Activated T-helper 2 cell treated with anti-CD3 and anti-CD28 coated beads, Interferon-gamma antibody, Interleukin-2, Interleukin-4, amounts not matched to agents 10 μg/mL and 5 μg/mL and 100 μg/mL, durations not matched to agents 14 hours and 24 hours and 36 hours (primary cell): ENCODE results near the gene MADD. TPM values are rescaled to one million over a fixed set of nuclear protein-coding genes. Genes with fewer than 3 reads are reported as not detected.

Experiments used
- DNase-seq: peaks from one replicate; pipeline ENCODE4 v3.0.0; 2021; ENCODE audit warnings: low spot score
- H3K27ac Mint-ChIP-seq: one replicate; pipeline ENCODE4 v1.8.0; 2021; ENCODE audit warnings: mixed read lengths
- H3K27me3 Mint-ChIP-seq: one replicate; pipeline ENCODE4 v1.8.0; 2021; ENCODE audit warnings: low read depth, mixed read lengths
- H3K36me3 Mint-ChIP-seq: one replicate; pipeline ENCODE4 v1.8.0; 2021; ENCODE audit warnings: low read depth, mixed read lengths
- H3K4me1 Mint-ChIP-seq: one replicate; pipeline ENCODE4 v1.8.0; 2021; ENCODE audit warnings: low read depth, mixed read lengths
- H3K4me3 Mint-ChIP-seq: one replicate; pipeline ENCODE4 v1.8.0; 2021; ENCODE audit warnings: low read depth, mild to moderate bottlenecking, moderate library complexity, mixed read lengths
- H3K9me3 Mint-ChIP-seq: one replicate; pipeline ENCODE4 v1.8.0; 2021; ENCODE audit warnings: mixed read lengths
- intact Hi-C: fragments of 100-400 bp; cut with micrococcal nuclease; formaldehyde crosslinking; loops from one replicate; pipeline ENCODE4 v1.15.1; 2023
- total RNA-seq: library from RNA; stranded (reverse); gene quantifications from 2 replicates; pipeline ENCODE4 v1.2.3, GENCODE V29; 2022

The MADD gene
- total RNA-seq, result 83.2 and 89.4 TPM in 2 replicates

- H3K9me3 Mint-ChIP-seq, result no peaks in the 10 kb centered on the region
- H3K4me1 Mint-ChIP-seq, result peaks cover 48% of the 10 kb centered on the region
- DNase-seq, result peak; percentile 86
- peaks cover 30% of the 10 kb centered on the region for H3K36me3 Mint-ChIP-seq
- H3K27me3 Mint-ChIP-seq, result no peaks in the 10 kb centered on the region
- intact Hi-C loops, result loop anchor here (1.0 to 10.0 kb wide), 8 partner anchors 22 to 737 kb away; partner anchors contain the start of genes ACP2, ARHGAP1, DDB2 and FNBP4
- peak within 1 kb of the TSS; percentile 97 for H3K27ac Mint-ChIP-seq
- peak within 1 kb of the TSS; percentile 85 for H3K4me3 Mint-ChIP-seq
These were observed at the start of gene MADD for GRCh38 chr11:47269829-47270305. TSS of gene MADD (plus strand) at chr11:47270133.

DNA sequence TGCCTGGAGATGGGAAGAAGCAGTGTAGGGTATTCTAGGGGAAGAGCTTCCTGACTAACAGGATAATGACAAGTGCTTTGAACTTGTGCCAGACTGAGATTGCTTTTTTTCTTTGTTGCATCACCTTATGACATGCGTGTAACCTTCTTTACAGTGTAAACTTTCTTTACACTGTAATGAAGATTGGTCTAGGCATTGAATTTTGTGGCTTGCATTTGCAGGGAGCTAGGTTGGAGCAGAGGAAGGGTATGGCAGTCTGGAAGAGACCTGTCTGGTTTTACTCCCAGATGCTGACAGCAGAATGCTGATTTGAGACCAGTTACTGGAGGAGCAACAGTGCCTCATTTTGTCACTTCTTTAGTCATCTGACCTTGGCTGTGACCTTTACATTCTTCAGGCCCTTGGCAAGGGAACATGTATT, 49.5 kb upstream of the MADD start:
- peaks cover 46% of the 10 kb centered on the region for H3K4me1 Mint-ChIP-seq
- no peaks in the 10 kb centered on the region for H3K9me3 Mint-ChIP-seq
- H3K27me3 Mint-ChIP-seq, result no peaks in the 10 kb centered on the region
- no peak overlapping the region for H3K4me3 Mint-ChIP-seq
- peaks cover 82% of the 10 kb centered on the region for H3K36me3 Mint-ChIP-seq
- H3K27ac Mint-ChIP-seq, result peak overlapping the region; percentile 80
- intact Hi-C loops, result no loop called here
- no peak for DNase-seq

DNA sequence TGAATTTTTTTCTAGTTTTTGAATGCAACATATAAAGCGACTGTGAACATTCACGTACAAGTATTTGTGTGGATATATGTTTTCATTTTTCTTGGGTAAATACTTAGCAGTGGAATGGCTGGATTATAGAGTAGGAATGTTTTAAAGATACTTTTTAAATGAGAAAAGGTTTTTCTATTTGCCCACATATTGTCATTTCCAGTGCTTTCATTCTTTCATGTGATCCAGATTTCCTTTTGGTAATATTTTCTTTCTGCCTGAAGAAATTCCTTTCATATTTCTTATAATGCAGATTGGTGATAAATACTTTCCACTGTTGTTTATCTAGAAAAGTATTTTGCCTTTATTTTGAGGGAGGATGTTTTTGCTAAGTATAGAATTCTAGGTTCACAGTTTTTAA, 47.2 kb upstream of the MADD start:
- Mint-ChIP-seq H3K36me3 (peaks cover 85% of the 10 kb centered on the region), H3K4me3 (no peak overlapping the region), H3K4me1 (peaks cover 47% of the 10 kb centered on the region), H3K9me3 (no peaks in the 10 kb centered on the region), H3K27me3 (no peaks in the 10 kb centered on the region), H3K27ac (no peak overlapping the region)
- intact Hi-C loops, result no loop called here
- no peak for DNase-seq

- H3K36me3 Mint-ChIP-seq, result peaks cover 79% of the 10 kb centered on the region
- DNase-seq, result peak; percentile 34
- peaks cover 33% of the 10 kb centered on the region for H3K4me1 Mint-ChIP-seq
- H3K27me3 Mint-ChIP-seq, result no peaks in the 10 kb centered on the region
- H3K9me3 Mint-ChIP-seq, result no peaks in the 10 kb centered on the region
- H3K4me3 Mint-ChIP-seq, result peak overlapping the region; percentile 40
- H3K27ac Mint-ChIP-seq, result peak overlapping the region; percentile 84
- intact Hi-C loops, result loop anchor here (1.0 kb wide), 1 partner anchor 9 kb away; no protein-coding TSS in a partner anchor
These were observed 44.2 kb upstream of the MADD start for GRCh38 chr11:47225552-47226400.

GRCh38 chr11:47229161-47229560, 40.8 kb upstream of the MADD start:
- DNase-seq, result no peak
- Mint-ChIP-seq H3K4me3 (no peak overlapping the region), H3K4me1 (peaks cover 30% of the 10 kb centered on the region), H3K36me3 (peaks cover 78% of the 10 kb centered on the region), H3K27me3 (no peaks in the 10 kb centered on the region), H3K27ac (peak overlapping the region; percentile 31), H3K9me3 (no peaks in the 10 kb centered on the region)
- intact Hi-C loops, result no loop called here

DNA sequence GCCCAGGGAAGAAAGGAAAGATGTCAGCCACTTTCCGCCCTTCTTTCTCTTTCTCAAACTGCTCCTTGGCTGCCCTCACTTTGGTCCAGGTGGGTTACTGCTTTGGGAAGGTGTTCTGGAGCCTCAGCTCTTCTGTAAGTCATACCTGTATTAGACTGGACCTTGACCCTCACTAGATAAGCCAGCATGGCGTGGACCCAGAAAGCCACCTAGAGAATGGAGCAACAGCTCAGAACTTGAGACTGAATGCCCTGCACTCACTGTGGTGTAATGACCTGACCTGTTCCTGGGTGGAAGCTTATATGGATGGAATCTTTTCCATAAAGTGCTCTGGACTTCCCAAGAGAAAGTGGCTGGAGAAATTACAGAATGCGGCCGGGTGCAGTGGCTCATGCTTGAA, 36.9 kb upstream of the MADD start:
- no peaks in the 10 kb centered on the region for H3K9me3 Mint-ChIP-seq
- intact Hi-C loops, result no loop called here
- no peak overlapping the region for H3K4me3 Mint-ChIP-seq
- peaks cover 31% of the 10 kb centered on the region for H3K4me1 Mint-ChIP-seq
- no peak overlapping the region for H3K27ac Mint-ChIP-seq
- H3K36me3 Mint-ChIP-seq, result peaks cover 78% of the 10 kb centered on the region
- no peaks in the 10 kb centered on the region for H3K27me3 Mint-ChIP-seq
- no peak for DNase-seq

DNA sequence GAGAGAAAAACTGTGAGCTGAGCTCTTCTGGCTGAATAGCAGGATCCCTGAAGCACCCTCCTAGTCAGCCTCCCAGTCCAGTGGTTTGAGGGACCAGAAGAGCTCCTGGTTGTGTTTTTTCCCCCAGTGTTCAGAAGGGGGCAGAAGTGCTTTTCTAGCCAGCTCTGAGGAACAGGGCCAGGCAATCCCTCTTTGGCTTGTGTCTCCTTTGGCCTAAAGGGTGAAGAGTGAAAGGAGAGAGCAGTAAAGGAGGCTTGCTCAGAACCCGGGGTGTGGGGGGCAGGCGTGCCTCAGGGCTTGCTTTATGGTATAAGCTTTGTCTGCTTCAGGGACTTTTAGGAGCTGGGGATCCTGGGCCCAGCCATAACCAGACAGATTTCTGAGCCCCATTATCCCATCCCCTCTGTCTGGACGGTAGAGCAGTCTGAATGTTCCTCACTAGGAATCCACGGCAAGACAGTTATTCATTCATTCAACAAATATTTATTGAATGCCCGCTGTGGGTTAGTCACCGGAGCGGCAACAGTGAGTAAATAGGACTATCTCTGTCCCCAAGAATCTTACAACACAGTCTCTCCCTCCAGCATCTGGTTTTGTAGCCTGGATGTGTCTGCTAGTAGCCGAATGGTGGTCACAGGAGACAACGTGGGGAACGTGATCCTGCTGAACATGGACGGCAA, 35.8 kb upstream of the MADD start:
- Mint-ChIP-seq H3K27me3 (no peaks in the 10 kb centered on the region), H3K36me3 (peaks cover 77% of the 10 kb centered on the region), H3K9me3 (no peaks in the 10 kb centered on the region), H3K4me3 (no peak overlapping the region), H3K27ac (peak overlapping the region; percentile 61), H3K4me1 (peaks cover 27% of the 10 kb centered on the region)
- DNase-seq, result no peak
- intact Hi-C loops, result loop anchor here (1.0 kb wide), 1 partner anchor 14 kb away; the partner anchor contains the start of gene ACP2

DNA sequence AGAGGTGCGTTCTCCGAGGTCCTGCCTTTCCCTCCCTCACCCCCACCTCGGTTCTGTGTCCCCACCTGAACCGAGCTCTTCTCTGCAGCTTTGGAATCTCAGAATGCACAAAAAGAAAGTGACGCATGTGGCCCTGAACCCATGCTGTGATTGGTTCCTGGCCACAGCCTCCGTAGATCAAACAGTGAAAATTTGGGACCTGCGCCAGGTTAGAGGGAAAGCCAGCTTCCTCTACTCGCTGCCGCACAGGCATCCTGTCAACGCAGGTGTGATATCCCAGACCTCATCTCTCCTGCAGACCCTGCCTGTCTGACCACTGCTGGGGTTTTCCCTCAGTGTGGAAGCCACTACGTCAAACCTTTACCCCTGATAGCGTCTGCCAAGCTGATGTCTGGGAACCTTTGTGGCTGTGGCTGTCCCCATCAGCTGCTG, 35.2 kb upstream of the MADD start:
- no peaks in the 10 kb centered on the region for H3K9me3 Mint-ChIP-seq
- H3K27ac Mint-ChIP-seq, result peak overlapping the region; percentile 61
- H3K27me3 Mint-ChIP-seq, result no peaks in the 10 kb centered on the region
- peaks cover 24% of the 10 kb centered on the region for H3K4me1 Mint-ChIP-seq
- no peak for DNase-seq
- H3K4me3 Mint-ChIP-seq, result peak overlapping the region; percentile 27
- intact Hi-C loops, result loop anchor here (1.0 kb wide), 1 partner anchor 14 kb away; the partner anchor contains the start of gene ACP2
- peaks cover 77% of the 10 kb centered on the region for H3K36me3 Mint-ChIP-seq

- peaks cover 81% of the 10 kb centered on the region for H3K36me3 Mint-ChIP-seq
- no peaks in the 10 kb centered on the region for H3K27me3 Mint-ChIP-seq
- DNase-seq, result no peak
- H3K9me3 Mint-ChIP-seq, result no peaks in the 10 kb centered on the region
- intact Hi-C loops, result no loop called here
- H3K4me1 Mint-ChIP-seq, result peaks cover 24% of the 10 kb centered on the region
- H3K4me3 Mint-ChIP-seq, result no peak overlapping the region
- peak overlapping the region; percentile 61 for H3K27ac Mint-ChIP-seq
These were observed 34.8 kb upstream of the MADD start for GRCh38 chr11:47235163-47235562.

DNA sequence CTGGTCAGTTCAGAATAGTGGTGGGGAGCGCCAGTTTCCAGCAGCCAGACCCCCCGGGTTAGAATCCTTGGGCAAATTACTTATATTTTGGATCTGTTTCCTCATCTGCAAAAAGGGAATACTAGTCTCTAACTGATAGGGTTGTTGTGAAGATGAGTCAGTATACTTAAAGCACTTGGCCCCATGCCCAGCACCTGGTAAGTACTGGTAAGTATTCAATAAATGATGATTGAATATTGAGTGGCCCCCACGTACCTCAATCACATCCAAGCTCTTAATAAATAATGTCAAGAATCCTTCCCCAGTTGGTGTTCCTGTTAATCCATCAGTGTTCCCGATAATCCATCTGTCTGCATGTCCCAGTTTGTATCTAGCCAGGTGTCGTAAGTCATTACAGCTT, 33.5 kb upstream of the MADD start:
- H3K27me3 Mint-ChIP-seq, result no peaks in the 10 kb centered on the region
- peak overlapping the region; percentile 18 for H3K27ac Mint-ChIP-seq
- no peaks in the 10 kb centered on the region for H3K9me3 Mint-ChIP-seq
- intact Hi-C loops, result loop anchor here (2.0 kb wide), 1 partner anchor 20 kb away; no protein-coding TSS in a partner anchor
- no peak overlapping the region for H3K4me3 Mint-ChIP-seq
- peaks cover 82% of the 10 kb centered on the region for H3K36me3 Mint-ChIP-seq
- DNase-seq, result no peak
- H3K4me1 Mint-ChIP-seq, result peaks cover 24% of the 10 kb centered on the region

DNA sequence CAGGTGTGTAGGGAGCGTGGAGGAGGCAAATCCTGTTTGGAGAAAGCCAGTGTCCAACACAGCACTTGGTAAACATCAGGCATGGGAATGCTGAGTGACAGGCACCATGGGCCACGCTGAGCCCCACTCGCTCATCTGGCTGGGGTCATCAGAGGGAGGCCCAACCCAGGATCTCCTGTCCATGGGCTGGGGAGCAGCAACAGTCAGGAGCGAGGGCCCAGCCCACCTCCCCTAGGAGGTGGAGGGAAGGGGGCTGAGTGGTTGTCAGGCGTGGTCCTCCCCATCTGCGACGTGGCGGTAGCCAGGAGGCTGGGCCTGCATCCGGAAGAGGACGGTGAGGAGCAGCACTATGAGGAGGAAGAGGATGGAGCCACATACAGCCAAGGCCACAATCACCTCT, 30.1 kb upstream of the MADD start:
- Mint-ChIP-seq H3K27ac (no peak overlapping the region), H3K4me3 (no peak overlapping the region), H3K4me1 (peaks cover 20% of the 10 kb centered on the region), H3K36me3 (peaks cover 80% of the 10 kb centered on the region), H3K27me3 (no peaks in the 10 kb centered on the region), H3K9me3 (no peaks in the 10 kb centered on the region)
- intact Hi-C loops, result no loop called here
- DNase-seq, result no peak

DNA sequence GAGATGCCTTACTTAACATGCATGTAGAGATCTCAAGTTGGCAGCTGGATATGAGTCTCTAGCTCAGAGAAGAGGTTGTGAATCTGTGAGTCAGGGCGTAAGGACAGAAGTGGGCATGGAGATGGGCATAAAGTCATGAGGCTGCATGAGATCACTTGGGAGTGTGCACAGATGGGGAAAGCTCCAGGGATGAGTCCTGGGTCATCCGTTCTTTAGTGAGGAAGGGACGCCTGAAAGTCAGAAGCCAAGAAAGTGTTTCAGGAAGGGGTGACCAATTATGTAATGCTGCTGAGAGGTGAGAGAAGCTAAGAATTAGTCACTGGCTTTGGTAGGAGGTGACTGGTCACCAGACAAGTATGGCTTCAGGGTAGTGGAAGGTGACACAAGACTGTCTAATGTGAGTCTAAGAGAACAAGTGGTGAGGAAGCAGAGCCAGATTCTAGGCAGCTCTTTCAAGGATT, 28.1 kb upstream of the MADD start:
- no peaks in the 10 kb centered on the region for H3K27me3 Mint-ChIP-seq
- H3K9me3 Mint-ChIP-seq, result no peaks in the 10 kb centered on the region
- intact Hi-C loops, result no loop called here
- no peak for DNase-seq
- H3K4me1 Mint-ChIP-seq, result peaks cover 11% of the 10 kb centered on the region
- peak overlapping the region; percentile 51 for H3K27ac Mint-ChIP-seq
- H3K4me3 Mint-ChIP-seq, result no peak overlapping the region
- peaks cover 74% of the 10 kb centered on the region for H3K36me3 Mint-ChIP-seq
